IPS-20b (cell line): Measurements from ENCODE around the gene CCN5.

ENCODE experiments used
- H3K27ac ChIP-seq: one replicate; pipeline ENCODE4 v1.5.1; 2013; ENCODE audit warnings: low read length
- H3K27me3 ChIP-seq: 2 replicates; pipeline ENCODE4 v1.6.1; 2013; ENCODE audit warnings: mild to moderate bottlenecking, low read length, inconsistent platforms; ENCODE audit not compliant: insufficient read depth
- H3K36me3 ChIP-seq: 2 replicates; pipeline ENCODE4 v1.6.1; 2013; ENCODE audit warnings: low read depth, mild to moderate bottlenecking, inconsistent platforms, low read length, moderate library complexity; ENCODE audit not compliant: insufficient read depth
- H3K4me1 ChIP-seq: 2 replicates; pipeline ENCODE4 v1.6.1; 2013; ENCODE audit warnings: mild to moderate bottlenecking, control low read depth, inconsistent platforms, low read length, moderate library complexity; ENCODE audit not compliant: insufficient read depth
- H3K4me3 ChIP-seq: 2 replicates; pipeline ENCODE4 v1.5.1; 2013; ENCODE audit warnings: mild to moderate bottlenecking, low read length, inconsistent platforms
- H3K9ac ChIP-seq: 2 replicates; pipeline ENCODE4 v1.6.1; 2013; ENCODE audit warnings: low read depth, mild to moderate bottlenecking, inconsistent platforms, low read length, moderate library complexity
- H3K9me3 ChIP-seq: 2 replicates; pipeline ENCODE4 v1.6.1; 2013; ENCODE audit warnings: mild to moderate bottlenecking, low read depth, low read length, inconsistent platforms; ENCODE audit not compliant: insufficient read depth

CCN5 gene

DNA sequence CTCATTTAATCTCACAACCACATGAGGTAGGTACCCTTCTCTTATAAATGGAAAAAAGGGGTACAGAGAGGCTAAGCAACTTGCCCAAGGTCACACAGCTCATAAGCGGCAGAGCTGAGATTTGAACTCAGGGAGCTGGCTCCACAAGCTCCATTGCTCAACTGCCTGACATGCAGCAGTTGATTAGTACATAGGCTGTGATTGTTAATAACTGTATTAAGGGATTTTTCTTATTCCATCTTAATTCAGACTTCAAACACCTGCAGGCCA is 6.6 kb downstream of the CCN5 start:
- Histone ChIP-seq H3K27ac (no peak overlapping the region), H3K9ac (no peak overlapping the region), H3K4me3 (no peak overlapping the region), H3K9me3 (no peaks in the 10 kb centered on the region), H3K36me3 (no peaks in the 10 kb centered on the region), H3K27me3 (no peaks in the 10 kb centered on the region), H3K4me1 (no peaks in the 10 kb centered on the region; the same call in 1 of the 2 replicates)

DNA sequence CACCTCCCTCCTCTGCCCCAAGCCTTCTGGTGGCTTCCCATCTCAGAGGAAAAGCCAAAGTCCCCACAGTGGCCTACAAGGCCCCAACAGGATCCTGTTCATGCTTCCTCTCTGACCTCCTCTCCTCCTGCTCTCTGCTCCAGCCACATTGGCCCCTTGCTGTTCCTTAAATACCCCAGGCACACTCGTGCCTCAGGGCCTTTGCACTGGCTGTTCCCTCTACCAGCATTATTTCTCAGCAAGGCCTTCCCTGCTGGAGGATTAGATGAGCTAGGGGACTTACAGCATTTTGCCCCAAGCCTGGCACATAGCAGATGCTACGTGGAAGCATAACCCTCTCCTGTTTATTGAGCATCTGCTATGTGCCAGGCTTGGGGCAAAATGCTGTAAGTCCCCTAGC is 7.8 kb downstream of the CCN5 start:
- Histone ChIP-seq H3K36me3 (no peaks in the 10 kb centered on the region), H3K4me3 (no peak overlapping the region), H3K27ac (no peak overlapping the region), H3K9ac (no peak overlapping the region), H3K27me3 (no peaks in the 10 kb centered on the region), H3K9me3 (no peaks in the 10 kb centered on the region), H3K4me1 (no peaks in the 10 kb centered on the region; the same call in 1 of the 2 replicates)

DNA sequence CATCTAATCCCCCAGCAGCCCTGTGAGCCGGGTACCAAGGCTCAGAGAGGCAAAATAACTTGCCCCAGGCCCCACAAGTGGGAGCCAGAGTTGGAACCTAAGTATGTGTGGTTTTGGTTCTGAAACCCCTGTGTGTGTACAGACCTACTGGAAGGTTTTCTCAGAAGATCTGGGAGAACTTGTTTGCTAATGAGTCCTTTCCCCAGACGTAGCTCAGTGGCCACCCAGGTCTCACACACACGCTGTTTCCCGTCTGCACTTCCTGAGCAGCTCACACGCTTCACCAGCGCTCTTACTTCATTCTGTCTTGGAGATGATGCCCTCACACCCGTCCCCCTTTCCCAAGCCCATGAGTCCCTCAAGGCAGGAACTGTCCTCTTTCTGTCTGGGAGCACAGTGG is 8.2 kb downstream of the CCN5 start:
- Histone ChIP-seq H3K9me3 (no peaks in the 10 kb centered on the region), H3K36me3 (no peaks in the 10 kb centered on the region), H3K27me3 (no peaks in the 10 kb centered on the region), H3K9ac (no peak overlapping the region), H3K27ac (no peak overlapping the region), H3K4me3 (no peak overlapping the region), H3K4me1 (no peaks in the 10 kb centered on the region; the same call in 1 of the 2 replicates)

DNA sequence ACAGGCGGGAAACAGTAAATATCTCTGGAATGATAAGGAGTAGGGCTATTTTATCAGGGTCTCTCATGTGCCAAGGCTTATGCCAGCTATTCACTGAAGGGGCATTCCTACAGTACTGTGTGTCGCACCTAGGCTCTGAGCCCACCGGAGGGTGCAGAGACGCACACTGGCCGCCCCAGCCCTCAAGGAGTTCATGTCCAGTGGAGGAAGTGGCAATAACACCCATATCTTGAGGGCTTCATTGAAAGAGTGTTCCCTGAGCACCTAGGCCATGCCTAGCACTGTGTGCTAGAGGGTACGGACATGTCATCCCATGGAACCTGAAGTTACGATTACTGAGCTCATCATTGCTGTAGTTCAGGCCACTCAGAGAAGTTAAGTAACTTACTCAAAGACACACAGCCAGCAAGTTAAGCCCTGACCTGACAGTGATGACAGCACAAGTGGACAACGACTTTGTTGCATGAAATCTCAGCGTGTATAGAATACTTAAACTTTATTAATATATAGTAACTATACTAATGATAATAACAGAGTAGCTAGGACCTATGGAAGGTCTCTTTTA is 8.7 kb downstream of the CCN5 start:
- peaks cover 3% of the 10 kb centered on the region; the same call in 1 of the 2 replicates for H3K4me1 ChIP-seq

DNA sequence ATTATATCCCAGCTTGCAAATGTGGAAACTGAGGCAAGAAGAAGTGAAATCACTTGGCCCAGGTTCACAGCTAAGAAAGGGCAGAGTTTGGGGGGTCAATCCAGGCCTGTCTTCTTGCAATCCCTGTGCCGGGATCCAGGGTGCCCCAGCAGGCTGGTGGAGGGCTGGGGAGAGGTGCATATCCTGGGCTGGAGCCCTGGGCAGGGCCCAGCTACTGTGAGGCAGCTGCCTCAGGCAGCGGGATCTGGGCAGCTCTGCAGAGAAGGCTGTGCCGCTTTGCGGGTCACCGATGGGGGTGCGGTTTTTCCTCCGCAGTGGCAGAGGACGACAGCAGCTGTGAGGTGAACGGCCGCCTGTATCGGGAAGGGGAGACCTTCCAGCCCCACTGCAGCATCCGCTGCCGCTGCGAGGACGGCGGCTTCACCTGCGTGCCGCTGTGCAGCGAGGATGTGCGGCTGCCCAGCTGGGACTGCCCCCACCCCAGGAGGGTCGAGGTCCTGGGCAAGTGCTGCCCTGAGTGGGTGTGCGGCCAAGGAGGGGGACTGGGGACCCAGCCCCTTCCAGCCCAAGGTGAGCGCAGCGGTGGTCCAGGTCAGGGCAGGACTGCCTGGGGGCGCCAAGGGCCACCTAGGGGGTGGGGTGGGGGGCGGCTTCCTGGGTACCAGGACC is 9.4 kb downstream of the CCN5 start:
- Histone ChIP-seq H3K9ac (no peak overlapping the region), H3K4me1 (peaks cover 10% of the 10 kb centered on the region; the same call in 1 of the 2 replicates), H3K27me3 (no peaks in the 10 kb centered on the region), H3K4me3 (no peak overlapping the region), H3K9me3 (no peaks in the 10 kb centered on the region), H3K27ac (no peak overlapping the region), H3K36me3 (no peaks in the 10 kb centered on the region)

More for the DNA sequence above, 8.7 kb downstream of the CCN5 start:
- Histone ChIP-seq H3K4me3 (no peak overlapping the region), H3K27me3 (no peaks in the 10 kb centered on the region), H3K9ac (no peak overlapping the region), H3K9me3 (no peaks in the 10 kb centered on the region), H3K36me3 (no peaks in the 10 kb centered on the region), H3K27ac (no peak overlapping the region)

DNA sequence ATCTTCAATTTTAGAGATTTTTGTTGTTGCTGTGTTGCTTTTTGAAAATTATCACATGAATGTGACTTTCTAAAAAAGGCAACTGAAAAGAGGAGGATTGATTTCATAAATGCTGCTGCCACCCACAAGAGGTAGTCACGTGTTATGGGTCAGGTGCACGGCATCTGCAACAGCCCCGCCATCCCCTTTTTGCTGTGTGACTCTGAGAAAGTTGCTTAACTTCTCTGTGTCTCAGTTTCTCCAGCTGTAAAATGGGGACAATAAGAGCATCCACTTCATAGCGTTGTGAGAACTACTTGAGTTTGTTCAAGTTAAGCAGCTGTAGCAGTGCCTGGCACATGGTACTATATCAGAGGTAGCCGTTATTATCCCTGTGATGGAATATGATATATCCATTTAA is 10.7 kb downstream of the CCN5 start:
- Histone ChIP-seq H3K9ac (no peak overlapping the region), H3K27me3 (no peaks in the 10 kb centered on the region), H3K4me3 (no peak overlapping the region), H3K36me3 (no peaks in the 10 kb centered on the region), H3K4me1 (peaks cover 10% of the 10 kb centered on the region; the same call in 1 of the 2 replicates), H3K27ac (no peak overlapping the region), H3K9me3 (no peaks in the 10 kb centered on the region)

DNA sequence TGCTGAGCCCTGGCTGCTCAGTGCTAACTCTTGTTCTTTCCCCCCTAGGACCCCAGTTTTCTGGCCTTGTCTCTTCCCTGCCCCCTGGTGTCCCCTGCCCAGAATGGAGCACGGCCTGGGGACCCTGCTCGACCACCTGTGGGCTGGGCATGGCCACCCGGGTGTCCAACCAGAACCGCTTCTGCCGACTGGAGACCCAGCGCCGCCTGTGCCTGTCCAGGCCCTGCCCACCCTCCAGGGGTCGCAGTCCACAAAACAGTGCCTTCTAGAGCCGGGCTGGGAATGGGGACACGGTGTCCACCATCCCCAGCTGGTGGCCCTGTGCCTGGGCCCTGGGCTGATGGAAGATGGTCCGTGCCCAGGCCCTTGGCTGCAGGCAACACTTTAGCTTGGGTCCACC is 11.9 kb downstream of the CCN5 start:
- Histone ChIP-seq H3K36me3 (no peaks in the 10 kb centered on the region), H3K27me3 (no peaks in the 10 kb centered on the region), H3K9me3 (no peaks in the 10 kb centered on the region), H3K9ac (no peak overlapping the region), H3K4me1 (peaks cover 10% of the 10 kb centered on the region; the same call in 1 of the 2 replicates), H3K27ac (no peak overlapping the region), H3K4me3 (no peak overlapping the region)

DNA sequence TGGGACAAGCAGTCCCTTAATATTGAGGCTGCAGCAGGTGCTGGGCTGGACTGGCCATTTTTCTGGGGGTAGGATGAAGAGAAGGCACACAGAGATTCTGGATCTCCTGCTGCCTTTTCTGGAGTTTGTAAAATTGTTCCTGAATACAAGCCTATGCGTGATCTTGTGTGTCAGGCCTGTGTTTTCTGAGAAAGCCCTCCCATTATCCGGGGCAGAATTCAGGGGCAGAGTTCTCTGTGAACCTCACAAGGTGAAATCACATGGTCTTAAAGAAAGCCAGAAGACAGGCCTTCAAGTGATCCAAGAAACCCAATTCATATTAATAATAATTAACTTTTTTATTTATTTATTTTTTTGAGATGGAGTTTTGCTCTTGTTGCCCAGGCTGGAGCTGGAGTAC is 12.5 kb downstream of the CCN5 start:
- H3K27ac ChIP-seq, result no peak overlapping the region
- H3K4me1 ChIP-seq, result peaks cover 10% of the 10 kb centered on the region; the same call in 1 of the 2 replicates
- no peaks in the 10 kb centered on the region for H3K9me3 ChIP-seq
- H3K4me3 ChIP-seq, result no peak overlapping the region
- H3K36me3 ChIP-seq, result no peaks in the 10 kb centered on the region
- no peaks in the 10 kb centered on the region for H3K27me3 ChIP-seq
- no peak overlapping the region for H3K9ac ChIP-seq

DNA sequence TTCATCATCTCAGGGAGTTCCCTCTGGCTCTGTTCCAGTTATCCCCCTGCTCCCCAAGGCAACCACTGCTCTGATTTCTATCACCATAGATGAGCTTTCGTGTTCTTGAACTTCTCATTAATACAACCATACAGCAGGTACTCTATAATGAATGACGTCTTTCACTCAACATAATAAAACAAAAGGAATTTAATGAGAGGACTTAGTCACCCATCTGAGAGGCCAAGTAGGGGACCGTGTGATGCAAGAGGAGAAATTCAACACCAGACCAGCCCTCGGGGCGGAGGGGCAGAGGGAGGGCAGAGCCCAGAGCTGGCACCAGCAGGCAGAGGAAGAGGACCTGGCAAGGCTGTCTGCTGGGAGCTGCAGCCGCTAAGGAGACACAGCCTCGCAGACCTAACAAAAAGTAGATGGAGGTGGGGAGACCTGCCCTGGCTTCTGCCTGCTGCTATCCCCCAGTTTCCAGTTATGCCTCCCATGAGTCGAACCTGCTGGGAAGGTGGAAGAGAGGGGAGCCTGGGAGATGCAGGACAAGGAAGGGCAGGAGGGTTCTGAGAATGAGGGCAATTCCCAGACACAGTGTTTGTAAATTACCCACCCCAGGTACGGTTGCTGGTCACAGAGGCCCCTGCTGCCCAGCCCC is 13.8 kb downstream of the CCN5 start:
- no peaks in the 10 kb centered on the region for H3K27me3 ChIP-seq
- H3K9me3 ChIP-seq, result no peaks in the 10 kb centered on the region
- no peak overlapping the region for H3K27ac ChIP-seq
- H3K36me3 ChIP-seq, result no peaks in the 10 kb centered on the region
- H3K4me3 ChIP-seq, result peak overlapping the region; percentile 4; the same call in 1 of the 2 replicates
- peak overlapping the region; percentile 10; the same call in 1 of the 2 replicates for H3K9ac ChIP-seq
- peaks cover 10% of the 10 kb centered on the region; the same call in 1 of the 2 replicates for H3K4me1 ChIP-seq

DNA sequence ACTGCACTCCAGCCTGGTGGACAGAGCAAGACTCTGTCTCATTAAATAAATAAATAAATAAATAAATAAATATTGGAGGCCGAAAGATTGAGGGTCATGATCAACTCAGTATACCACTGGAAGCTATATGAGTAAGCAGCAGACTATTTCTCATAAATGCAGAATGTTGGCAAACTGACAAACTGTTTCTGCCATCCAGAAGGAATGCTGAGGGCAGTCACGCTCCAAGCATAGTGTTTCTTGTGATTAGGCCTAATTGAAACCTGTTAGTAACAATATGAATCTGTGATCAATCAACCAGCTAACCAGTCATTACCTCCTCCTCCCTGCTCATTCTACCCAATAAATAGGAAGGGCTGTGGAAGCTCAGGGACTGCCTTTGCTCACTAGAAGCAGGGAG is 15.3 kb downstream of the CCN5 start:
- H3K9me3 ChIP-seq, result no peaks in the 10 kb centered on the region
- no peaks in the 10 kb centered on the region for H3K27me3 ChIP-seq
- no peak overlapping the region for H3K9ac ChIP-seq
- H3K4me3 ChIP-seq, result no peak overlapping the region
- peaks cover 10% of the 10 kb centered on the region; the same call in 1 of the 2 replicates for H3K4me1 ChIP-seq
- no peaks in the 10 kb centered on the region for H3K36me3 ChIP-seq
- H3K27ac ChIP-seq, result no peak overlapping the region

DNA sequence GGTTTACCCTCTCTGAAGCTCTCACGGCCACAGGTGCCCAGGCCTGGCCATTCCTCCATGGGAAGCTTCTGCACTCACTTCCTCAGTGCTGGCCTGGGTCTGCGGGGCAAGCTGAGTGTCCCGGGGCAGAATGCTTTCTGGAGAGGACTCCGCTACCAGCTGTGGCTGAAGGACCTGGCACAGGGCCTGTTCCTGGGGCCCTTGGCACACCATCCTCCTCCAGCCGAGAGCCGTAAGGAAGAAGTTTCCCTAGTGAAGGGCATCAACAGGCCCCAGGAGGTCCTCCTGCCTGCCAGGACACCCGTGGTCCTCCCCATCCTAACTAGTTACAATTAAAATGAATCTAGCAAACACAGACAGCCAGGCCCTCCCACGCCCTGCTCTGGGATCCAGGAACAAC is 16.5 kb downstream of the CCN5 start:
- Histone ChIP-seq H3K27me3 (no peaks in the 10 kb centered on the region), H3K36me3 (no peaks in the 10 kb centered on the region), H3K9me3 (no peaks in the 10 kb centered on the region), H3K9ac (no peak overlapping the region), H3K27ac (no peak overlapping the region), H3K4me1 (peaks cover 10% of the 10 kb centered on the region; the same call in 1 of the 2 replicates), H3K4me3 (no peak overlapping the region)

DNA sequence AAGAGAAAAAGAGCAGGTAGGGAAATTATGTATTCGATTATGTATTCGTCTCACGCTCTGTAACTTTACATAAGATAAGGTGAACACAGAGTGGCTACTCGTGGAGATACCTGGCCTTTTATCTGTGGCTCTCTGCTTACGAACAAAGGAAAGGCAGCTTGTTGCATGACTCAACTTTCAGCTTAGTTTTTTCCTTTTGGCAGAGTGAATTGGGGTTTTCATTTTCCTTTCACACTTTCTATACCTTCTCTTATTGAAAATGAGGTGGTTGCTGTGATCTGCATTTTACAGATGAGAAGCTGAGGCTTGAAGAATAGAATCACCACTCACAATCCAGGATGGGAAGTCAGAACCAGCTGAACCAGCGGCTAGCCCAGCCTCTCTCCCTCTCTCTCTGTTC is 17.2 kb downstream of the CCN5 start:
- H3K27me3 ChIP-seq, result no peaks in the 10 kb centered on the region
- peaks cover 10% of the 10 kb centered on the region; the same call in 1 of the 2 replicates for H3K4me1 ChIP-seq
- H3K4me3 ChIP-seq, result no peak overlapping the region
- no peak overlapping the region for H3K9ac ChIP-seq
- no peaks in the 10 kb centered on the region for H3K9me3 ChIP-seq
- no peaks in the 10 kb centered on the region for H3K36me3 ChIP-seq
- no peak overlapping the region for H3K27ac ChIP-seq
